Thymus (tissue), 11 donors: Measurements from ENCODE around the gene TAF6L. TPM values are rescaled to one million over a fixed set of nuclear protein-coding genes. Genes with fewer than 3 reads are reported as not detected.
"Not testable (repeated sequence)": the region's sequence is repeated elsewhere in the genome, so short reads cannot be mapped to it uniquely, and the experiment has no call there.

ENCODE experiments used
- DNase-seq, 9 donors: peaks; one replicate each; pipeline ENCODE4 v3.0.0-alpha.2; 2013; ENCODE audit warnings: low spot score in 9 of 9, low read depth in 6 of 9, missing footprints in 1 of 9
- H3K27ac ChIP-seq, 2 donors: one replicate each; pipeline ENCODE4 v1.5.1; 2013; ENCODE audit warnings: control low read depth in 1 of 2, low read depth in 1 of 2, low read length in 1 of 2, mild to moderate bottlenecking in 1 of 2, moderate library complexity in 1 of 2
- H3K27me3 ChIP-seq, 2 donors: one replicate each; pipeline ENCODE4 v1.5.1; 2013; ENCODE audit warnings: low read length in 1 of 2; ENCODE audit not compliant: control insufficient read depth in 2 of 2, insufficient read depth in 1 of 2
- H3K36me3 ChIP-seq, 2 donors: one replicate each; pipeline ENCODE4 v1.5.1; 2013; ENCODE audit warnings: low read length in 1 of 2, mild to moderate bottlenecking in 1 of 2, moderate library complexity in 1 of 2; ENCODE audit not compliant: control insufficient read depth in 2 of 2, insufficient read depth in 2 of 2
- H3K4me1 ChIP-seq, 2 donors: one replicate each; pipeline ENCODE4 v1.5.1; 2013; ENCODE audit warnings: low read length in 2 of 2; ENCODE audit not compliant: control insufficient read depth in 2 of 2, insufficient read depth in 2 of 2
- H3K4me3 ChIP-seq, 2 donors: one replicate each; pipeline ENCODE4 v1.5.1; 2013; ENCODE audit warnings: low read length in 2 of 2, control low read depth in 1 of 2, mild to moderate bottlenecking in 1 of 2
- H3K9me3 ChIP-seq, 2 donors: one replicate each; pipeline ENCODE4 v1.5.1; 2013; ENCODE audit warnings: low read length in 1 of 2, mild to moderate bottlenecking in 1 of 2; ENCODE audit not compliant: control insufficient read depth in 2 of 2, insufficient read depth in 1 of 2
- WGBS: extraction: QIAGEN DNeasy Blood & Tissue Kit; methylation state at CpG from one replicate; pipeline ENCODE4 v1.1.7; 2013; 5-methylcytosine and 5-hydroxymethylcytosine counted together
- polyA plus RNA-seq: library from polyadenylated mRNA; stranded (reverse); fragments of 200-250 nt; gene quantifications from one replicate; pipeline ENCODE4 v1.2.3, GENCODE V29; 2013
- total RNA-seq: library from RNA; stranded (reverse); fragments of 120-200 nt; gene quantifications from one replicate; pipeline ENCODE4 v1.2.4, GENCODE V29; 2013
- donor health status: healthy.

Gene TAF6L
- total and polyA plus RNA-seq, 2 donors: 18.9 to 26.5 TPM

- WGBS: 96% methylated on average over 5 of the region's 5 CpGs
- Histone ChIP-seq H3K27me3 (no peaks in the 10 kb centered on the region), H3K36me3 (peaks cover 21 to 23% of the 10 kb centered on the region in 2 donors), H3K4me3 (no peak overlapping the region), H3K9me3 (peaks cover 0 to 3% of the 10 kb centered on the region in 2 donors), H3K4me1 (peaks cover 8 to 22% of the 10 kb centered on the region in 2 donors), H3K27ac (peak overlapping the region; percentile 10 to 88)
- peak in 1 of 9 donors; percentile 10 for DNase-seq
Observed at GRCh38 chr11:62806611-62807121, 35.5 kb downstream of the TAF6L start.

DNA sequence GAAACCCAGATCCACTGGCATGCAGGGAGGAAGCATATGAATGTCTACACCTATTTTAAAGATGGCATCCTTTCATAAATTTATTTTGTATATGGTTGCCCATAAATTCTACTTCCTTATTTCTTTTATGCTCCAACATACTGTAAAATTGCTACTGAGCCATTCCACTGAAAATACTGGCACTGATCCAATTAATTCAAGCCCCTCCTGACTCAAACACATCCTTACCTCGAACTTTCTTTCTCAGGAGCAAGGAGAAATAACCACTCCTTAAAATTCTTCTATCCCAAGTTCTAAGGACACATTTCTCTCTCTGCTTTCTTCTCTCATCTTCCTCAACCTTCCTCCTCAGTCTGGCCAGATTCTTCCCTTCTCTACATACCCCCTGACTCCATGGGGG, 39.6 kb downstream of the TAF6L start:
- Histone ChIP-seq H3K27ac (no peak overlapping the region), H3K9me3 (peaks cover 0 to 3% of the 10 kb centered on the region in 2 donors), H3K27me3 (no peaks in the 10 kb centered on the region), H3K4me1 (peaks cover 0 to 11% of the 10 kb centered on the region in 2 donors), H3K36me3 (peaks cover 5% of the 10 kb centered on the region in 2 donors), H3K4me3 (no peak overlapping the region)
- DNase-seq: no peak
- WGBS: 50% methylated on average over 1 of the region's 1 CpG

GRCh38 chr11:62811659-62812058, 40.5 kb downstream of the TAF6L start:
- 99% methylated on average over 2 of the region's 2 CpGs for WGBS
- Histone ChIP-seq H3K27me3 (no peaks in the 10 kb centered on the region), H3K4me1 (peaks cover 0 to 2% of the 10 kb centered on the region in 2 donors), H3K4me3 (no peak overlapping the region), H3K36me3 (peaks cover 5 to 13% of the 10 kb centered on the region in 2 donors), H3K27ac (no peak overlapping the region), H3K9me3 (peaks cover 0 to 3% of the 10 kb centered on the region in 2 donors)
- no peak for DNase-seq

DNA sequence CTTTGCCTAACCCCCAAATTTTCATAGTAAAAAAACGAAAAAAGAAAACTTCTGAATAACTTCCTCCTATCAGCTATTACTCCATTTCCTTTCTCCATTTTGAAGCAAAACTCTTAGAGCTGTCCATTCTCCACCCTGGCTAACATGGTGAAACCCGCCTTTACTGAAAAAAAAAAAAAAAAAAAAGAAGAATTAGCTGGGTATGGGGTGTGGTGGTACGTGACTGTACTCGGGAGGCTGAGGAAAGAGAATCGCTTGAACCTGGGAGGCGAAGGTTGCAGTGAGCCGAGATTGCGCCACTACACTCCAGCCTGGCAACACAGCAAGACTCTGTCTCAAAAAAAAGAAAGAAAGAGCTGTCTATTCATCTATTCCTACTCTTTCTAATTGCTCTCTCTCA, 45.4 kb downstream of the TAF6L start:
- Histone ChIP-seq H3K9me3 (no peaks in the 10 kb centered on the region), H3K27ac (no peak overlapping the region), H3K27me3 (no peaks in the 10 kb centered on the region), H3K4me1 (no peaks in the 10 kb centered on the region), H3K4me3 (no peak overlapping the region), H3K36me3 (peaks cover 21 to 39% of the 10 kb centered on the region in 2 donors)
- WGBS: 99% methylated on average over 8 of the region's 8 CpGs
- DNase-seq: no peak

DNA sequence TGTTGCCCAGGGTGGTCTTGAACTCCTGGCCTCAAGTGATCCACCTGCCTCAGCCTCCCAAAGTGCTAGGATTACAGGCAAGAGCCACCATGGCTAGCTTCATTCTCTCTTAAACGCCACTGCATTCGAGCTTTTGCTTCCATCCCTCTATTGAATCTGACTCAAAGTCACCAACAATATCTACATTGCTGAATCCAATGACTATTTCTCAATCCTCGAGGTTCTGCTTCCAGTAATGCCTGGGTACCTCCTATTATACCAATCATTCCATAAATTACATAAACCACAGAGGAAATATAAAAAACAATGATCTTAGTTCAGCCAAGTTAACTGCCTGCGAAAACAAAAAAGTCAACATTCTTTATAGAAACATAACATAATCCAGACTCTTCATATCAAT, 45.9 kb downstream of the TAF6L start:
- 96% methylated on average over 4 of the region's 4 CpGs for WGBS
- no peaks in the 10 kb centered on the region for H3K9me3 ChIP-seq
- peaks cover 25 to 41% of the 10 kb centered on the region in 2 donors for H3K36me3 ChIP-seq
- no peak for DNase-seq
- H3K4me1 ChIP-seq: no peaks in the 10 kb centered on the region
- H3K27me3 ChIP-seq: no peaks in the 10 kb centered on the region
- H3K4me3 ChIP-seq: no peak overlapping the region
- H3K27ac ChIP-seq: no peak overlapping the region

DNA sequence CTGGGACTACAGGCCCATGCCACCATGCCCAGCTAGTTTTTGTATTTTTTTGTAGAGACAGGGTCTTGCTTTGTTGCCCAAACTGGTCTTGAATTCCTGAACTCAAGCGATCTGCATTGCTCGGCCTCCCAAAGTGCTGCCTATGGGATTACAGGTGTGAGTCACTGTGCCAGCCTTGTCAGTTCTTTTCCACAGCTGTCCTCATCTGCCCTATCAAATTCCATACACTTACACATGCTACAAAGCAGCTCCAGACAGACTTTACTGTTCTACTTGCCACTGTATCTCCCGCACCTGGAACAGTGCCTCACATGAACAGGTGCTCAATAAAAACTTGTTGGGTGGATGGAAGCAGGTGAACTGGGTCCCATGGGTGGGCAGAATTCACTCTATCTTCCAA, 52.5 kb downstream of the TAF6L start:
- Histone ChIP-seq H3K4me3 (no peak overlapping the region), H3K27ac (no peak overlapping the region), H3K9me3 (no peaks in the 10 kb centered on the region), H3K27me3 (no peaks in the 10 kb centered on the region), H3K4me1 (no peaks in the 10 kb centered on the region), H3K36me3 (peaks cover 70 to 71% of the 10 kb centered on the region in 2 donors)
- DNase-seq: no peak
- WGBS: 97% methylated on average over 3 of the region's 3 CpGs

- H3K4me3 ChIP-seq, DNase-seq, H3K27me3 ChIP-seq, H3K9me3 ChIP-seq, H3K27ac ChIP-seq: not testable (repeated sequence)
- WGBS: 98% methylated on average over 8 of the region's 8 CpGs
- H3K36me3 ChIP-seq: peaks cover 39% of the 10 kb centered on the region in 2 donors
- peaks cover 15 to 18% of the 10 kb centered on the region in 2 donors for H3K4me1 ChIP-seq
Observed at GRCh38 chr11:62828130-62828529, 56.9 kb downstream of the TAF6L start.

DNA sequence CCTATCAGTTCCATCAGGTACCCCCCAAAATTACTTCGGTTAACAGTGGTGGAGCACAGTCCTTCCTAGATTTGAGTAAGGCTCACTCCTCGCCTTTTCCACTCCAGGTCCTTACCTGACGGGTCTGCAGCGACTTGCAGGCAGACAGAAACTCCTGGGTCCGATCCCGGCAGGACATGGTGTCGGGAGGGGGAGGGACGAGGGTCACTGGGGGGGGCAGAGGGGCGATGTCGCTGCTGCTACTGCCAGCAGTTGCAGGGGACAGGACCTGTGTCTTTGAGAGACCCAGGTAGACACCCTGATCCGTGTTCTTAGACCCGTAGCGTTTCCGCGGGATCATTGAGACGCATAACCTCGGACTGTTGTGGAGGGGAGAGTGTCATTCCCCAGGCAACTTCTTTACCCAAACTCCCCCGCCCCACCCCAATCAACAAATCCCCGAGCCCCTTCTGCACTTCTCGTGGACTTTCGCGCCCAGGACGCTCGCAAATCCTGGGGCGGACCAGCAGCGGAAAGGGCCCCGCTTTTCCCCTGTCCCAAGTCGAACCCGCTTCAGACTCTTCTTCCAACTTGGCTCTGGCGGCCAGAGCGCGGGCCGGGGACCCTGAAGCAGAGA, 59.8 kb downstream of the TAF6L start:
- peak in 1 of 9 donors; percentile 22 for DNase-seq
- Histone ChIP-seq H3K36me3 (peaks cover 34 to 39% of the 10 kb centered on the region in 2 donors), H3K4me1 (peaks cover 15 to 20% of the 10 kb centered on the region in 2 donors), H3K9me3 (no peaks in the 10 kb centered on the region), H3K27me3 (no peaks in the 10 kb centered on the region), H3K4me3 (peak overlapping the region; percentile 74 to 98), H3K27ac (peak overlapping the region; percentile 94 to 95)
- 1% methylated on average over 33 of the region's 33 CpGs for WGBS

- peaks cover 32 to 46% of the 10 kb centered on the region in 2 donors for H3K36me3 ChIP-seq
- under 1% methylated on average over 65 of the region's 65 CpGs for WGBS
- H3K27ac ChIP-seq: peak within 1 kb of the TSS; percentile 95 to 99
- no peaks in the 10 kb centered on the region for H3K9me3 ChIP-seq
- no peaks in the 10 kb centered on the region for H3K27me3 ChIP-seq
- peaks cover 15 to 20% of the 10 kb centered on the region in 2 donors for H3K4me1 ChIP-seq
- H3K4me3 ChIP-seq: peak within 1 kb of the TSS; percentile 74 to 98
- peak; percentile 98 to 100 (median 99) for DNase-seq
Observed at GRCh38 chr11:62831520-62832335, 60.5 kb downstream of the TAF6L start, which contains the start of gene STX5. Gene STX5, minus strand, starts transcription at chr11:62832051. Its CDS starts 808 bp downstream, at chr11:62831243.
